GM18505 (cell line): ENCODE results near the gene STEAP1.
A peak's percentile ranks its signal among the peaks of the same experiment; 100 is the strongest.

Source experiments
- ATAC-seq: cut with Tn5 transposase; IDR thresholded peaks from one replicate; pipeline ENCODE4 v1.9.1; 2021; ENCODE audit not compliant: unreplicated experiment
- POLR2A ChIP-seq: IDR thresholded peaks from 4 replicates; pipeline ENCODE4 v1.6.1; 2011; ENCODE audit warnings: borderline replicate concordance; ENCODE audit not compliant: insufficient read depth, insufficient read length; ENCODE audit errors: extremely low read depth

Gene STEAP1

GRCh38 chr7:90187507-90188050, 33.3 kb downstream of the STEAP1 start:
- TF ChIP-seq POLR2A = no peak
- ATAC-seq = no peak

DNA sequence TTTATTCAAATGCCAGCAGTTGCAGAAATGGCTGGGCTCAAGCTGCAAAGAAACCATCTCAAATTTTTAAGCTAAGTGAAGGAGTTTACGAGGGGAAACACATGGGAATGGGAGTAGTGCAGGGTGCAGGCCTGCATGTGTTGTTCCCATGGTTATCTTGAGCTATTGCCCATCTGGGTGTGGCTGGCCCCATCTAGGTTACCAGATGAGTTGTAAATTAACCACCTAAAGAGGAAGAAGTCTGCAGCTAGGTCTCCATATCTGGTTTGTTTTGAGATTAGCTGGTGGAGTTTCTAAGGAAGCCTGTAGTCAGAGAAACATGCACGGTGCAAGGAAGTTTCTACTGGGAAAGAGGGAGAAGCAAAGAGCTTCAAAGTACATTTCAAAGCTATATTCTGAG, 34.0 kb downstream of the STEAP1 start:
- ATAC-seq = peak; percentile 86

DNA sequence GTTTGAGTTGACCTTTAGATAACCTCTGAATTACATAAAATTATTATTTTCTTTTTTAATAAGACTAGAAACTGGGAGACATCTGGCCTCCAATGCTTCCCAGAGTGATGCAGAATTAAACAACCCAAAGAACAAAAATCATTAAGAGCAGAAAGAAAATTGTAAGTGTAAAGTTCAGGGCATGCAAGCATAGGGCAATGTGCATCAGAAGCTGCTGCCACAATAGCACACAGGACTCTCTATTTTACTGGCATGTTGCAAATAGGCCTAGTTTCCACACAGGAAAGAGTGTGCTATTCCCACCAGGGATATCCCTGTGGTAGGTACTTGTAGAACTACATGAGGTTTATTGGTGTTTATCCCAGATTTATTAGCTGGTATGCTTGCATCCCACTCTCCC, 36.7 kb downstream of the STEAP1 start:
- ATAC-seq = no peak

More for the DNA sequence above, 34.0 kb downstream of the STEAP1 start:
- TF ChIP-seq POLR2A = no peak

GRCh38 chr7:90191648-90192047, 37.4 kb downstream of the STEAP1 start:
- TF ChIP-seq POLR2A = no peak
- ATAC-seq = no peak

More for the DNA sequence above, 36.7 kb downstream of the STEAP1 start:
- TF ChIP-seq POLR2A = no peak

DNA sequence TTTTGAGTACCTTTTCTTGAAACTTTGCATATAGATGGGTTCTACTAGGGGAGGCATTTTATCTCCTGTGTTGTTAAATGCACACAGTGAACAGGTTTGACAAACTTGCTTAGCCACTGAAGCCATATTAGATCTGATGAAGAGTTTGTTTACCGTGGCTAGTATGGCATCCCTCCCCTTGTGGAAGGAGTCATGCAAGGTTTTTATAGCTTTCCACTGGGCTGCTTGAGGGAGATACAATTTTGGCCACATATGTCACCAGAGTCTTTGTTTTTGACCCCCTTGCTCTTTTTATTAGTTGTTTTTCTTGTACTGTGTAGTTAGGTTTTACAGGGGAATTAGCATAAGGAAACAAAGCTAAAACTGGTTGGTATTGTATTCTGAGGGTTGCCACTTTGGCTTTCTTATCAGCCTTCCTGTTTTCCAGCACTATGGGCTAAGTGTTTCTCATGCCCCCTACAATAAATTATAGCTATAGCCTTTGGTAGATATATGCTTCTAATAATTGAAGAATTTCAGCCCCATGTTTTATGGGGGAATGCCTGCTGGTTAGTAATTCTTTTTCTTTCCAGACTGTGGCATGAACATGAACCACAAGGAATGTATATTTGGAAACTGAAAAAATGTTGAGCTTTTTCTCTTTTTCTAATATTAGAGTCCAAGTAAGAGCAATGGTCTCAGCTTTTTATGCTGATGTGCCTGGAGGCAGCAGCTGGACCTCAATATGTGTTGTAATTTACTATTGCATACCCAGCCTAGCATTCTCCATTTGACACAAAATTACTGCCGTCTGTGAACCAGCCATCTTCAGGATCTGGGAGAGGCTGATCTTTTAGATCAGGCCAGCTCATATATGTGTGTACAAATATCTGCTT, 38.8 kb downstream of the STEAP1 start:
- ATAC-seq = no peak

GRCh38 chr7:90194911-90195809, 40.9 kb downstream of the STEAP1 start:
- no peak for ATAC-seq
- no peak for TF ChIP-seq POLR2A

More for the DNA sequence above, 38.8 kb downstream of the STEAP1 start:
- no peak for TF ChIP-seq POLR2A

DNA sequence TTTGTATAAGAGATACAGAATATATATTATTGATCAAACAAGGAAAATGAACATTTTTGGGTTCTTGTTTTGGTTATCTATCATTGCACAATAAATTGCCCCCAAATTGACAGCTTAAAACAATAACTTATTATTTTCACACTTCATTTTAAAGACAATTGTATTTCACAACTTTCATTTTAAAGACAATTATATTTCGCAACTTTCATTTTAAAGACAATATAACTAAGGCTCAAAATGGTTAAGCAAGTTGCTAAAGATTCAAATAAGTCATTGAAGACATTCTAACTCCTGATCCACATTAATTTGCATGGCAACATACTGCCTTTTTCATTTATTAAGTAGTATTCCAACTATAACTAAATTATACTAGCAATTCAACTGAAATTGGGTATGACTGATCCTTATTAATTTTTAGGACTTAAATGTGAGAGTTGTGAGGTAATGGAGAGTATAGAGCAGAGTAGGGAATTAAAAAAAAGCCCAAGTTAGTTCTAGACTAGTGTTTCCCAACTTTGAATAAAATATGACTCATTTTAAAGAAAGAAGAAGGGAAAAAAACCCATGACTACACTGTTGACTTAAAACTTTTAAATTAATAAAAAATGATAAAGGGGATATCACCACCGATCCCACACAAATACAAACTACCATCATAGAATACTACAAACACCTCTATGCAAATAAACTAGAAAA, 47.4 kb downstream of the STEAP1 start:
- no peak for ATAC-seq
- TF ChIP-seq POLR2A = no peak

- TF ChIP-seq POLR2A = no peak
- no peak for ATAC-seq
Observed at GRCh38 chr7:90207956-90208355, 53.7 kb downstream of the STEAP1 start.

GRCh38 chr7:90209776-90210175, 55.5 kb downstream of the STEAP1 start:
- TF ChIP-seq POLR2A = no peak

DNA sequence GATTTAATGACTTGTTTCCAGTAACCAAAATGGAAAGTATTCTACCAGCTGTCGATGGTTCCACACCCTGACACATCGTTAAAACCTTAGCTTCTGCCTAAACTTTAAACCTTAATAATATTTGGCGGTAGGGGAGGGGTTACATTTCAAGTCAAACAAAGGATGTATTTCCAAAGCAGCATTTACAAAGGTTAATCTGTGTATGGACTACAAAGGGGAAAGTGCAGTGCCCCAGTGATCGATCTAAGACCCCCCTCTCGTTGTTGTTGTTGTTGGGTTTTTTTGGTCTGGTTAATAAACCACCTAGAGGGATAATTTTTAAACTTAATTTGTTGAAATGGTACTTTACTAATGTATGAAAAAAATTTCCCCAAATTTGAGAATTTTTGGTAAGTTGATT, 56.2 kb downstream of the STEAP1 start:
- no peak for TF ChIP-seq POLR2A
- no peak for ATAC-seq

More at GRCh38 chr7:90209776-90210175, 55.5 kb downstream of the STEAP1 start:
- ATAC-seq = no peak

- no peak for TF ChIP-seq POLR2A
- ATAC-seq = peak; percentile 5
Observed at GRCh38 chr7:90210981-90211380, 56.7 kb downstream of the STEAP1 start.

DNA sequence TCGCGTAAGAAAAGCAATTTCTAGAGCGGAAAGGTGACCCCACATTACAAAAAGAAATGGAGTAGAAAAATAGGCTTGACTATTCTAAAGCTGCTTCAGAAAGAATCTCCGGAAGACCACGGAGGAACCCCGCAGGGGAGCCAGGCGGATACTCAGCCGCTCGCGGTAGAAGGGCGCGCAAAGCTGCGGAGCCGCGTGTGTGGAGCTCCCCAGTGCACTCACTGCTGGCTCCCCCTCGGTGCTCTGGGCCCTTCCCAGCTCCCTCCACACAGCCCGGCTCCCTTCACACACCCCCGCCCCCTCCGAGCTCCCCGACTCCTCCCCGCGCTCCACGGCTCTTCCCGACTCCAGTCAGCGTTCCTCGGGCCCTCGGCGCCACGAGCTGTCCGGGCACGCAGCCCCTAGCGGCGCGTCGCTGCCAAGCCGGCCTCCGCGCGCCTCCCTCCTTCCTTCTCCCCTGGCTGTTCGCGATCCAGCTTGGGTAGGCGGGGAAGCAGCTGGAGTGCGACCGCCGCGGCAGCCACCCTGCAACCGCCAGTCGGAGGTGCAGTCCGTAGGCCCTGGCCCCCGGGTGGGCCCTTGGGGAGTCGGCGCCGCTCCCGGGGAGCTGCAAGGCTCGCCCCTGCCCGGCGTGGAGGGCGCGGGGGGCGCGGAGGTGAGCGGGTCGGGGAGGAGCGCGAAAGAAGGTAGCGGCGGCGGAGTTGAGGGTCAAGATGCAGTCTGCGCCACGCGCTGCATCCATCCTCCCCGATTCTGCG, 57.3 kb downstream of the STEAP1 start, which contains the start of gene STEAP2:
STEAP2 (plus strand) TSS at position 350 of the 758 bp plus-strand sequence. CDS start 13,343 bp downstream, outside the sequence.
- no peak for TF ChIP-seq POLR2A
- peak; percentile 96 for ATAC-seq
